ENCODE measurements around the gene UBE3C. TPM values are rescaled to one million over a fixed set of nuclear protein-coding genes. Genes with fewer than 3 reads are reported as not detected.

The UBE3C gene
- 74.0 and 82.6 TPM in 2 replicates for total RNA-seq

DNA sequence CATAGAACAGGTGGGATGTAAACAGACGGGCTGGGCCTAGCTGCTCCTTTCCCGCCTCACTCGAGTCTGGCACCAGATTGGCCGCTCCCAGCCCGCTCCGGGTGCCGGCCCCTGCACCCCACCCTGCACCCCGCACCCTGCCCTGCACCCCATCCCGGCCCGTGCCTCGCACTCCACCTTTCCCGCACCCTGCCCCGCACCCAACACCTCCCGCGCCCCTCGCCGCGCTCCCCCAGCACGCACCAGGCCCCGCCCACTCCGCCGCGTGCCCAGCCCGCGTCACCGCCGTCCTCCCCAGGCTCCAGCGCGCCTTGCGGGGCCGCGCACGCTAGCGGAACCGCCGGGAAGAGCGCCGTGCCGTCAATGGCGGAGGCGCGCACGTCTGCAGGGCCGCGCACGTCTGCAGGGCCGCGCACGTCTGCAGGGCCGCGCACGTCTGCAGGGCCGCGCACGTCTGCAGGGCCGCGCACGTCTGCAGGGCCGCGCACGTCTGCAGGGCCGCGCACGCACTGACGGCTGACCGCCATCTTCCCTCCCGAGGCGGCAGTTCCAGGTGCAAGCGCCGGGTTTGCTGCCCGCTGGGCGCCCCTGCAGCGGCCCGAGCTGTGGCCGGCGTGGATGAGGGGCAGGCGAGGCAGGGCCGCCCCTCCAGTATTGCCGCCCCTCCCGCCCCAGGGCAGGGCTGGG, at the start of gene UBE3C:
TSS of gene UBE3C (plus strand) at position 503 of the 687 bp plus-strand sequence. CDS start 347 bp downstream, outside the sequence.

Other genes with a start within 250 kb of the UBE3C start
- 31.8 and 44.4 TPM in 2 replicates for gene LMBR1, start 245.7 kb upstream of the UBE3C start, total RNA-seq
- gene NOM1, start 189.2 kb upstream of the UBE3C start, total RNA-seq, result 11.9 and 12.9 TPM in 2 replicates
- not detected in 2 replicates for gene MNX1, start 128.3 kb upstream of the UBE3C start, total RNA-seq
- gene DNAJB6, start 198.1 kb downstream of the UBE3C start, total RNA-seq, result 83.3 and 84.7 TPM in 2 replicates

Measured in aortic smooth muscle cell (primary cell).